ENCODE results near the gene RNF43. TPM values are rescaled to one million over a fixed set of nuclear protein-coding genes. Genes with fewer than 3 reads are reported as not detected.

The RNF43 gene
- total and polyA plus RNA-seq, 2 of the 13 experiments (the other 11 are each of a cell fraction or from before 2014, with no cell fraction given) = 31.0 to 53.4 TPM

GRCh38 chr17:58412961-58413586 lies 4.3 kb downstream of the RNF43 start (continued):
- TF ChIP-seq CEBPG (CRISPR knock-in tag; IDR thresholded peaks at IDR 0.05) (peak; percentile 92), ZNF3 (CRISPR knock-in tag; IDR thresholded peaks at IDR 0.05) (no peak), SALL2 (CRISPR knock-in tag; IDR thresholded peaks at IDR 0.05) (no peak), ZNF230 (CRISPR knock-in tag; IDR thresholded peaks at IDR 0.05) (no peak), ZNF547 (CRISPR knock-in tag; IDR thresholded peaks at IDR 0.05) (no peak), ZNF781 (CRISPR knock-in tag; IDR thresholded peaks at IDR 0.05; ENCODE audit: borderline replicate concordance, not compliant biosample characterization) (no peak), MIER3 (CRISPR knock-in tag; IDR thresholded peaks at IDR 0.05; ENCODE audit: borderline replicate concordance) (peak; percentile 55; the same call in 1 of the 2 replicates), ZNF362 (CRISPR knock-in tag; IDR thresholded peaks at IDR 0.05; ENCODE audit: borderline replicate concordance) (peak; percentile 37; the same call in 1 of the 2 replicates), ZFP82 (CRISPR knock-in tag; IDR thresholded peaks at IDR 0.05; ENCODE audit: borderline replicate concordance) (no peak), ZNF382 (CRISPR knock-in tag; IDR thresholded peaks at IDR 0.05; ENCODE audit: borderline replicate concordance) (no peak), DBP (CRISPR knock-in tag; IDR thresholded peaks at IDR 0.05; ENCODE audit: not compliant biosample characterization) (no peak), HIVEP1 (CRISPR knock-in tag; IDR thresholded peaks at IDR 0.05) (no peak), SNRNP70 (IDR thresholded peaks at IDR 0.05; ENCODE audit: low read depth, low read length) (no peak), ASH2L (IDR thresholded peaks at IDR 0.05; ENCODE audit: insufficient read length, low read depth, low read length) (peak; percentile 37), FOSL2 (CRISPR knock-in tag; IDR thresholded peaks at IDR 0.05) (no peak), ZBTB7A (CRISPR knock-in tag; IDR thresholded peaks at IDR 0.05) (no peak), ZNF790 (CRISPR knock-in tag; IDR thresholded peaks at IDR 0.05; ENCODE audit: borderline replicate concordance) (no peak), SP140L (CRISPR knock-in tag; IDR thresholded peaks at IDR 0.05; ENCODE audit: borderline replicate concordance) (no peak), ZNF720 (CRISPR knock-in tag; IDR thresholded peaks at IDR 0.05) (no peak), IRF1 (CRISPR knock-in tag; IDR thresholded peaks at IDR 0.05; ENCODE audit: low read depth) (no peak), FOXO1 (CRISPR knock-in tag; IDR thresholded peaks at IDR 0.05) (peak; percentile 59; the same call in 1 of the 2 replicates), ATF2 (CRISPR knock-in tag; IDR thresholded peaks at IDR 0.05) (peak; percentile 36; the same call in 1 of the 2 replicates), MBNL3 (CRISPR knock-in tag; conservative IDR thresholded peaks at IDR 0.05) (no peak), CREB3 (CRISPR knock-in tag; IDR thresholded peaks at IDR 0.05) (no peak)
